K562 (cell line): ENCODE results near the gene MAD1L1. TPM values are rescaled to one million over a fixed set of nuclear protein-coding genes. Genes with fewer than 3 reads are reported as not detected.
A peak's percentile ranks its signal among the peaks of the same experiment; 100 is the strongest.

Experiments used
- ATAC-seq: fragments of 200-7000 bp; cut with Tn5 transposase; 3 replicates; pipeline ENCODE4 v1.9.1; 2020; ENCODE audit warnings: moderate library complexity
- BruUV-seq: library from RNA; stranded (reverse); fragments of 400-500 nt; replicated peaks from 2 replicates; lab custom pipeline; 2021; lab: Mats Ljungman, UMichigan
- CTCF ChIA-PET: fragments of 300-600 bp; formaldehyde crosslinking; extraction: SDS; loops from one replicate; lab custom pipeline; 2021; ENCODE audit warnings: low intra/inter-chr PET ratio; lab: Yijun Ruan, JAX
- POLR2A ChIA-PET: fragments of 300-600, 350-650 bp; sonication (Branson Sonifier 250); formaldehyde crosslinking; extraction: SDS; loops from one replicate; lab custom pipeline; 2021; ENCODE audit warnings: antibody characterized with exemption, inconsistent platforms; lab: Yijun Ruan, JAX
- DNase-seq, 4 experiments: peaks; one replicate each; pipeline versions ENCODE4 v3.0.0 to v3.0.0-alpha.2; 2011 to 2018; ENCODE audit warnings: low spot score in 3 of 4, mixed read lengths in 3 of 4; ENCODE audit errors: extremely low read depth in 1 of 4
- FAIRE-seq: peaks from 2 replicates; lab custom pipeline; 2011; peaks lifted over from hg19 to GRCh38; lab: Jason Lieb, UNC
- H2AFZ ChIP-seq: 2 replicates; pipeline ENCODE4 v1.6.0; 2011; ENCODE audit warnings: low read depth, low read length, control low read depth, inconsistent platforms
- H3K27ac ChIP-seq: fragments of 200-600 bp; 3 replicates; pipeline ENCODE4 v1.8.0; 2011; ENCODE audit warnings: low read depth, mild to moderate bottlenecking, control low read depth, inconsistent platforms, low read length, moderate library complexity, mixed read lengths; ENCODE audit errors: extremely low read depth
- H3K27me3 ChIP-seq, 2 experiments: fragments of 300-600 bp in 1 of 2; 2 replicates in 1 of 2; 3 replicates in 1 of 2; pipeline versions ENCODE4 v1.6.0 to v1.8.0; 2011; ENCODE audit warnings: inconsistent platforms in 2 of 2, low read length in 2 of 2, mild to moderate bottlenecking in 1 of 2, mixed read lengths in 1 of 2, moderate library complexity in 1 of 2; ENCODE audit not compliant: control insufficient read depth in 2 of 2, insufficient read depth in 2 of 2
- H3K36me3 ChIP-seq: fragments of 300-600 bp; 3 replicates; pipeline ENCODE4 v1.8.0; 2011; ENCODE audit warnings: mild to moderate bottlenecking, low read length, inconsistent platforms; ENCODE audit not compliant: control insufficient read depth, insufficient read depth
- H3K4me1 ChIP-seq, 2 experiments: fragments of 200-600 bp in 1 of 2; replicated peaks in 1 of 2; 2 replicates in 1 of 2; 3 replicates in 1 of 2; pipeline versions ENCODE4 v1.5.1 to v1.8.0; 2011; ENCODE audit warnings: inconsistent platforms in 2 of 2, low read length in 2 of 2, mild to moderate bottlenecking in 1 of 2, mixed read lengths in 1 of 2, moderate library complexity in 1 of 2; ENCODE audit not compliant: control insufficient read depth in 2 of 2, insufficient read depth in 2 of 2
- H3K4me2 ChIP-seq: 2 replicates; pipeline ENCODE4 v1.6.1; 2011; ENCODE audit warnings: low read length, control low read depth, inconsistent platforms, mixed read lengths; ENCODE audit not compliant: insufficient read depth
- H3K4me3 ChIP-seq: fragments of 200-600 bp; sonication (generic), shearing (Covaris generic); 2 replicates; pipeline ENCODE4 v1.5.1; 2016; ENCODE audit warnings: control low read depth, inconsistent platforms
- H3K79me2 ChIP-seq: fragments of 200-600 bp; 3 replicates; pipeline ENCODE4 v1.8.0; 2011; ENCODE audit warnings: low read length, inconsistent platforms; ENCODE audit not compliant: control insufficient read depth, insufficient read depth
- H3K9ac ChIP-seq, 2 experiments: 2 replicates each; pipeline versions ENCODE4 v1.6.0 to v1.6.1; 2011; ENCODE audit warnings: low read depth in 2 of 2, low read length in 2 of 2, control low read depth in 1 of 2, inconsistent platforms in 1 of 2, mild to moderate bottlenecking in 1 of 2, mixed read lengths in 1 of 2; ENCODE audit not compliant: insufficient read depth in 1 of 2
- H3K9me1 ChIP-seq: one replicate; pipeline ENCODE4 v1.6.0; 2011; ENCODE audit warnings: inconsistent platforms, mild to moderate bottlenecking, low read length, moderate library complexity; ENCODE audit not compliant: control insufficient read depth, insufficient read depth
- H3K9me3 ChIP-seq: replicated peaks from 2 replicates; pipeline ENCODE4 v1.5.1; 2011; ENCODE audit warnings: low read depth, low read length, inconsistent platforms; ENCODE audit not compliant: control insufficient read depth, insufficient read depth
- H4K20me1 ChIP-seq: replicated peaks from 2 replicates; pipeline ENCODE4 v1.6.1; 2011; ENCODE audit warnings: low read length, inconsistent platforms, mixed read lengths; ENCODE audit not compliant: control insufficient read depth, insufficient read depth
- WGBS: fragments of 100-300 bp; shearing (Covaris generic); methylation state at CpG from one replicate; pipeline ENCODE4 v1.1.6; 2016; ENCODE audit warnings: low coverage, mixed read lengths; ENCODE audit not compliant: insufficient coverage; ENCODE audit errors: missing lambda C conversion rate; 5-methylcytosine and 5-hydroxymethylcytosine counted together
- in situ Hi-C: fragments of 300-500 bp; cut with MboI; formaldehyde crosslinking; loops from 4 replicates; pipeline ENCODE4 v1.15.0; 2018; ENCODE audit warnings: inconsistent platforms, mixed read lengths
- intact Hi-C: fragments of 100-400 bp; cut with micrococcal nuclease; formaldehyde crosslinking; loops from 2 replicates; pipeline ENCODE4 v1.14.2; 2022
- polyA plus RNA-seq, 8 experiments: library from polyadenylated mRNA; depleted of rRNA in 4 of 8; stranded (reverse) in 5 of 8; unstranded in 3 of 8; fragments of >200 nt; fragmentation: Nextera tagmentation in 2 of 8; fragmentation: Illumina TruSeq in 1 of 8; extraction: Ambion mirVana in 2 of 8; extraction: Trizol in 1 of 8; gene quantifications; 2 replicates each; pipeline versions ENCODE4 v1.2.1 to v1.2.3, GENCODE V29; 2011 to 2014; ENCODE audit warnings: inconsistent platforms in 1 of 8, missing spikeins in 1 of 8
- total RNA-seq, 7 experiments: library from RNA; depleted of rRNA in 6 of 7; stranded (reverse); fragments of >200 nt in 6 of 7; fragmentation: Illumina TruSeq in 2 of 7; extraction: Trizol in 2 of 7; gene quantifications; 2 replicates each; pipeline versions ENCODE4 v1.2.1 to v1.2.3, GENCODE V29; 2011 to 2021; ENCODE audit warnings: low replicate concordance in 1 of 7
- TF ChIP-seq, protein P1 (sequence below): fragments of 450-650 bp; IDR thresholded peaks from 2 replicates; pipeline ENCODE4 v1.6.1; 2016; ENCODE audit warnings: low read depth

Gene MAD1L1
- total and polyA plus RNA-seq, 9 of the 15 experiments (the other 6 are each of a cell fraction or from before 2014, with no cell fraction given), result 1.7 to 89.7 (median 18.0) TPM

DNA sequence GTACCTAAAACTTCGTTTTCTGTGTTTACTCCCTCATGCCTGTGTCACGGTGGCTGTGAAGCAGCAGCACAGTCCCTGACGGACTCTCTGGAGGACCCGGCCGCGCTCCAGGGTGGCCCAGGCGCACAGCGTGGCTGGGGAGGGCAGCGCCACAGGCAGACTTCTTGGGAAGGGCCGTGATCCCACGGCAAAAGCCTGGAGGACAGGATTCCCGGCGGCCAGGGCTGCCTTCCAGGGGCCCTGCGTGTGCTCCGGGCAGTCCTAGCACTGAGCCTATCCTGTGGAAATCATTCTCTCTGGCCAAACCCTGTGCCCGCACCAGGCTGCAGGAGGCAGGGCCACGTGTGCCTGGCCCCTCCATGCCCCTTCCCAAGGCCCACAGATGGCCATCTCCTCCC, 244.2 kb downstream of the MAD1L1 start:
- no TSS peak for BruUV-seq
- ChIA-PET POLR2A (no interaction called here), CTCF (no interaction called here)
- Histone ChIP-seq H4K20me1 (no peaks in the 10 kb centered on the region), H2AFZ (no peak overlapping the region), H3K9ac (0 out of 4 replicates have a peak overlapping the region, but pooled peaks of 1 of the 2 experiments have one; percentile 64), H3K4me2 (no peak overlapping the region), H3K4me1 (peaks cover 0 to 41% of the 10 kb centered on the region in 2 experiments; a peak in 2 of 5 replicates), H3K27me3 (no peaks in the 10 kb centered on the region), H3K27ac (no peak overlapping the region), H3K79me2 (no peaks in the 10 kb centered on the region), H3K36me3 (peaks cover 3% of the 10 kb centered on the region; the same call in 1 of the 3 replicates), H3K9me3 (no peaks in the 10 kb centered on the region), H3K9me1 (peaks cover 3% of the 10 kb centered on the region), H3K4me3 (no peak overlapping the region)
- no peak for ATAC-seq
- intact Hi-C loops, result no loop called here
- in situ Hi-C loops, result no loop called here
- TF ChIP-seq, protein P1, sequence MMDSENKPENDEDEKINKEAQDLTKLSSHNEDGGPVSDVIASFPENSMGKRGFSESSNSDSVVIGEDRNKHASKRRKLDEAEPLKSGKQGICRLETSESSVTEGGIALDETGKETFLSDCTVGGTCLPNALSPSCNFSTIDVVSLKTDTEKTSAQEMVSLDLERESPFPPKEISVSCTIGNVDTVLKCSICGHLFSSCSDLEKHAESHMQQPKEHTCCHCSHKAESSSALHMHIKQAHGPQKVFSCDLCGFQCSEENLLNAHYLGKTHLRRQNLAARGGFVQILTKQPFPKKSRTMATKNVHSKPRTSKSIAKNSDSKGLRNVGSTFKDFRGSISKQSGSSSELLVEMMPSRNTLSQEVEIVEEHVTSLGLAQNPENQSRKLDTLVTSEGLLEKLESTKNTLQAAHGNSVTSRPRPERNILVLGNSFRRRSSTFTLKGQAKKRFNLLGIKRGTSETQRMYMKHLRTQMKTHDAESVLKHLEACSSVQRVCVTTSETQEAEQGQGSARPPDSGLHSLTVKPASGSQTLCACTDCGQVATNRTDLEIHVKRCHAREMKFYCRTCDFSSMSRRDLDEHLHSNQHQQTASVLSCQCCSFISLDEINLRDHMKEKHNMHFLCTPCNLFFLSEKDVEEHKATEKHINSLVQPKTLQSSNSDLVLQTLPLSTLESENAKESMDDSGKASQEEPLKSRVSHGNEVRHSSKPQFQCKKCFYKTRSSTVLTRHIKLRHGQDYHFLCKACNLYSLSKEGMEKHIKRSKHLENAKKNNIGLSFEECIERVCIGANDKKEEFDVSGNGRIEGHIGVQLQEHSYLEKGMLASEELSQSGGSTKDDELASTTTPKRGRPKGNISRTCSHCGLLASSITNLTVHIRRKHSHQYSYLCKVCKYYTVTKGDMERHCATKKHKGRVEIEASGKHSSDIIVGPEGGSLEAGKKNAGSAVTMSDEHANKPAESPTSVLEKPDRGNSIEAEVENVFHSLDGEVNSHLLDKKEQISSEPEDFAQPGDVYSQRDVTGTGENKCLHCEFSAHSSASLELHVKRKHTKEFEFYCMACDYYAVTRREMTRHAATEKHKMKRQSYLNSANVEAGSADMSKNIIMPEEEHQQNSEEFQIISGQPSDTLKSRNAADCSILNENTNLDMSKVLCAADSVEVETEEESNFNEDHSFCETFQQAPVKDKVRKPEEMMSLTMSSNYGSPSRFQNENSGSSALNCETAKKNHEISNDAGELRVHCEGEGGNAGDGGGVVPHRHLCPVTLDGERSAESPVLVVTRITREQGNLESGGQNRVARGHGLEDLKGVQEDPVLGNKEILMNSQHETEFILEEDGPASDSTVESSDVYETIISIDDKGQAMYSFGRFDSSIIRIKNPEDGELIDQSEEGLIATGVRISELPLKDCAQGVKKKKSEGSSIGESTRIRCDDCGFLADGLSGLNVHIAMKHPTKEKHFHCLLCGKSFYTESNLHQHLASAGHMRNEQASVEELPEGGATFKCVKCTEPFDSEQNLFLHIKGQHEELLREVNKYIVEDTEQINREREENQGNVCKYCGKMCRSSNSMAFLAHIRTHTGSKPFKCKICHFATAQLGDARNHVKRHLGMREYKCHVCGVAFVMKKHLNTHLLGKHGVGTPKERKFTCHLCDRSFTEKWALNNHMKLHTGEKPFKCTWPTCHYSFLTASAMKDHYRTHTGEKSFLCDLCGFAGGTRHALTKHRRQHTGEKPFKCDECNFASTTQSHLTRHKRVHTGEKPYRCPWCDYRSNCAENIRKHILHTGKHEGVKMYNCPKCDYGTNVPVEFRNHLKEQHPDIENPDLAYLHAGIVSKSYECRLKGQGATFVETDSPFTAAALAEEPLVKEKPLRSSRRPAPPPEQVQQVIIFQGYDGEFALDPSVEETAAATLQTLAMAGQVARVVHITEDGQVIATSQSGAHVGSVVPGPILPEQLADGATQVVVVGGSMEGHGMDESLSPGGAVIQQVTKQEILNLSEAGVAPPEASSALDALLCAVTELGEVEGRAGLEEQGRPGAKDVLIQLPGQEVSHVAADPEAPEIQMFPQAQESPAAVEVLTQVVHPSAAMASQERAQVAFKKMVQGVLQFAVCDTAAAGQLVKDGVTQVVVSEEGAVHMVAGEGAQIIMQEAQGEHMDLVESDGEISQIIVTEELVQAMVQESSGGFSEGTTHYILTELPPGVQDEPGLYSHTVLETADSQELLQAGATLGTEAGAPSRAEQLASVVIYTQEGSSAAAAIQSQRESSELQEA, result no peak
- no peak for DNase-seq
- WGBS, result 78% methylated on average over 7 of the region's 17 CpGs
- no peak for FAIRE-seq
